GM10847 (cell line): ENCODE results near the gene ABCC4.

Experiments used
- POLR2A ChIP-seq: IDR thresholded peaks from 2 replicates; pipeline ENCODE4 v1.6.1; 2011; ENCODE audit not compliant: insufficient read length; ENCODE audit errors: extremely low read depth

The ABCC4 gene

GRCh38 chr13:95168191-95168590, 133.1 kb downstream of the ABCC4 start:
- TF ChIP-seq POLR2A, result no peak

- no peak for TF ChIP-seq POLR2A
Observed at GRCh38 chr13:95164830-95165229, 136.4 kb downstream of the ABCC4 start.

DNA sequence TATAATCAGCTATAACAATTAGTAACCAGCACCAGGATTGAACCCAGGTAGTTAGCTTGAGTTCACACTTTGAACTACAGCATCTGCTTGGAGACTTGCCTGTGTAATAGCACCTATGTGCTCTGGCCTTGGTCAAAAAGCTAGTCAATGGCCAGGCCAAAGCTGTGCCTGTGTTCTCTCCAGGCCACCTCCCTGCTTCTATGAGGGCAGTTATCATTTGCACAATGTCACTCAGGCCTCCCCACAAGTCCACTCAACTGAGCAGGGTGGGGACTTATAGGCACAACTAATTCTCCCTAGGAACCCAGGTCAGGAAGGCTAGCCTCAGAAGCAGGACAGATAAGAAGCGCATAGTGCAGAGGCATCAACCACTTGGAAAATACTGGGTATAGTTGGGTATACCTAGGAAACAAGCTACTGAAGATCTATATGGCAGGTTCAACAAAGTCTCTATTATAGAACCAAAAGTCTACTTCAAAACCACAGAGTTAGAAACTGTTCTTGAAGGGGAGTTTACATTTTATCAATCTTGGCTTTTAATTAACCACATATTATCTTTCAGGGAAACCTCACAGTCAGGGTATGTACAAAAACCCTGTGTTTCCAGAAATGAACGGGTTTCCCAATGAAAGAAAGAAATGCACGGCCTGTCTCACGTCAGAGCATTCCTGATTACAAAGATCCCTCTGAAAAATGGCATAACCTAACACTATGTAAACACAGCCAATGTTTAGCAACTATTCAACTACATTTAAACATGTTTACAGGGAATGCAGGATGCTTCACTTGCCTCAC, 140.9 kb downstream of the ABCC4 start:
- TF ChIP-seq POLR2A, result no peak

- no peak for TF ChIP-seq POLR2A
Observed at GRCh38 chr13:95159458-95159857, 141.8 kb downstream of the ABCC4 start.

DNA sequence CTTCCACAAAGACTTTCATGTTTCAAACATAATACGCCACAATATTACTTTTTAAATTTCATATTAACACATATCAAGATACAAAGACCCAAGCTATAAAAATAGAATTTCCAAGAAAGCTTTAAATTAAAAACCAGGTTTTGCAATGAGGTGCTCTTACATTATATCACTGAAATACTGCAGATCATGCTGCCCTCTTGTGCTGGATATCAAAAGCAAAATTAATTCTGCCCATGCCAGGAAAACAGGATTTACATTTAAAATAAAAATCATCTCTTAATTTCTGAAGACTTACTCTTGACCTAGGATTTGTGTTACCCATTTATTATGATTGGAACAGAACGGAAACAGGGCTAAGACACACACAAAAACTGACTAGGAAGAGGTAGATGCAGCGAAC, 145.0 kb downstream of the ABCC4 start:
- no peak for TF ChIP-seq POLR2A

GRCh38 chr13:95155504-95155903, 145.7 kb downstream of the ABCC4 start:
- no peak for TF ChIP-seq POLR2A

DNA sequence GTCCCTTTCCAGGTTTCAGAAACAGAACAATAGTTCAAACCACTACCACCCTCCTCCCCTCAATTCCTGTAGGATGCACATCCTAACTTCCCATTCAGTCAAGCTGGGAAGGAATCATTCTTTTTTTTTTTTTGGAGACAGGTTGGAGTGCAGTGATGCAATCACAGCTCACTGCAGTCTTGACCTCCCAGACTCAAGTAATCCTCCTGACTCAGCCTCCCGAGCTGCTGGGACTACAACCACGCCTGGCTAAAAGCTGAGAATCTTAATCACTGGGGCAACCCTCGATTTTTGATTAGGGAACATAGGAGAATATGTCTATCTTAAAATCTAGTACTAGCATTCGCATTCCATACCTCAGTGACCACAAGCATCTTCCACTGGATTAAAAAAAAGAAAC, 146.2 kb downstream of the ABCC4 start:
- no peak for TF ChIP-seq POLR2A

- TF ChIP-seq POLR2A, result no peak
Observed at GRCh38 chr13:95154413-95154886, 146.8 kb downstream of the ABCC4 start.

DNA sequence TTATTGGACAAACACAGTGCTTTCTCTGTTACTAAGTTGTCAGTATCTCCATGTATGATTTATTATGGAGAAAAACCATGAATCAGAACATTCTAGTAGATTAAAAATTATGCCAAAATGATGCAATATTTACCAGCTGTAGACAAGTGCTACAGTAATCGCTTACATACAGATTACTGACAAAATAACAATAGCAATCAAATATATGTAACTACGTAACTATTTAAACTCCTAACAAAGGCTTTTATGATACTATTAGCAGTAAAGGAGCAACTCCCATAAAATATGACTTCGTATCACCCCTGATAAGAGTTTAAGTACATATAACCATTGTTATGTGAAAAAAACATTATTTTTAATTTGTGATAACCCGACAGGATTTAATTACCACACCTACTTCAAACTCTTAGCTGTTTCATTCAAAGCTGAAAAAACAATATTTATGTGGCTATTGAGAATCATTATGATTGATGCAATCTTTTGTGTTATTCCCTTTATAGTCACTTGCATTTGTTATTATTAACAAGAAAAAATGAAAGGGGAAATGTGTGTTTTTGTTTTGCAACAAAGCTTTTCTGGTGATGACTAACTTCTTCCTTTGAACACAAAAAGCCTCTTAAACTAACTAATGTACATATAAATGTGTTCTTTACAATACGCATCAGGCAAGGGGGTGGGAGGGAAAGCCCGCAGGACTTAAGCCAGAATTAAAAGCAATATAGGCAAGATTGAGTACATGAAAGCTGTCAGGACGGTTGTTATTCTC, 147.4 kb downstream of the ABCC4 start:
- TF ChIP-seq POLR2A, result no peak

GRCh38 chr13:95151942-95152587, 149.2 kb downstream of the ABCC4 start:
- no peak for TF ChIP-seq POLR2A

DNA sequence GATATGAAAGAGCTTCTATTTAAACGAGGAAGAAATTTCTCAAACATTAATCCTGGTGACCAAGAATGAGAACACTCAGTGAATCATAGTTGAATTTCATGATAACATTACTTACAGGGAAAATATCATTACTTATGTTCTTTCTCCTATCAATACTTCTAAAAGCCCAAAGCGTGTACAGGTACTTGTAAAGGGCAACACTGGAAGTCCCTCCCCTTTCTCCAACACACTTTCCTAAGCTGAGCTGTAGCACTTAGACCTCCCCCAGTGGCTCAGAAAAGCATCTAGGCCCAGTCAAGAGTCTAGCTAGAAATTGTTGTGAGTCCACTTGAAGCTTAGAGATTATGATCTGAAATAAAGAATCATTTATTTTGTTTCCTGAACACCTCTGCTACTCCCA, 150.7 kb downstream of the ABCC4 start:
- no peak for TF ChIP-seq POLR2A

DNA sequence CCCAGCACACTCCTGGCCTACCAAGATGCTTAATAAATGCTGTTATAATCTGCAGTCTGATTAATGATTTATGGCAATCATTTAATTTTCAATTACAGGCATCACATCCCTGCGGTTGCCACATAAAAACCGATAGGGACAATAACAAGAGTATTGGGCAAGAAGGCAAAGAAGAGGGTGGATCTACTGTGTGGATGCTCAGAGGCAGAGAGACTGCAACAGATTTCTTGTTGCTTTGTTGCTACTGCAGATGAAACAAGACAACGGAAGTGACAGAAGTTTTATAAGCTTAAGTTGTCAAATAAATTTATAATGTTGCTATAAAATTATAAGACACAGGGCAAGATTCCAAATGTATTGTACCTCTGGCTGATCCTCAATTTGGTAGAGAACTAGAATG, 154.8 kb downstream of the ABCC4 start:
- TF ChIP-seq POLR2A, result no peak

- TF ChIP-seq POLR2A, result no peak
Observed at GRCh38 chr13:95145587-95145986, 155.7 kb downstream of the ABCC4 start.

GRCh38 chr13:95140502-95140901, 160.7 kb downstream of the ABCC4 start:
- TF ChIP-seq POLR2A, result no peak

- no peak for TF ChIP-seq POLR2A
Observed at GRCh38 chr13:95138876-95139585, 162.2 kb downstream of the ABCC4 start.

- no peak for TF ChIP-seq POLR2A
Observed at GRCh38 chr13:95137096-95137495, 164.2 kb downstream of the ABCC4 start.

DNA sequence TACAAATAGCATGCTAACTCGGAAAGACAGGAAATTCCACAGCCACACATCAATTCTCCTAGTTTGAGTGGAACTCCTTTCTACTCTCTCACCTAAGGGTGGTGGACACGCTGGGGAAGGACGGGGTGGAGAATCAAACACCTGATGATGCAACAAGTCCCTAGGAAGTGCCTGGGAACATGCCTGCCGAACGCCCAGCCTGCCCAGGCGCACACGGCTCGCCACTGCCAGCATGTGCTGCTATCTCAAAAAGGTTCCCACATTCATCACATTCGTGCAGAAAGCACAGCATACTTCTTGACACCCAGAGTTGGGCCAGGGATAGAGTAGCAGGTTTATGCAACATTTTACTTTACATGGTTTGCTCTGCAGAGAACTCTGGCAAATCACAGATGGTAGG, 164.6 kb downstream of the ABCC4 start:
- no peak for TF ChIP-seq POLR2A
